Activated B cell treated with CpG ODN at 0.5 μM for 24 hours (primary cell): ENCODE results near the gene DTD1. TPM values are rescaled to one million over a fixed set of nuclear protein-coding genes. Genes with fewer than 3 reads are reported as not detected.
A peak's percentile ranks its signal among the peaks of the same experiment; 100 is the strongest.

ENCODE experiments used
- ATAC-seq: fragments of 200-7000 bp; cut with Tn5 transposase; one replicate; pipeline ENCODE4 v1.10.0; 2021; ENCODE audit warnings: low read depth, mild to moderate bottlenecking, moderate library complexity
- CTCF ChIA-PET: fragments of 350-600 bp; sonication (Branson Sonifier 250); formaldehyde crosslinking; loops from one replicate; lab custom pipeline; 2021; ENCODE audit warnings: antibody characterized with exemption; lab: Charles Lee
- POLR2A ChIA-PET: fragments of 350-600 bp; sonication (Branson Sonifier 250); formaldehyde crosslinking; loops from one replicate; lab custom pipeline; 2021; ENCODE audit warnings: antibody characterized with exemption; lab: Charles Lee
- DNase-seq: peaks from one replicate; pipeline ENCODE4 v3.0.0; 2022
- H3K27ac Mint-ChIP-seq: one replicate; pipeline ENCODE4 v1.8.0; 2020; ENCODE audit warnings: mixed read lengths
- H3K27me3 Mint-ChIP-seq: one replicate; pipeline ENCODE4 v1.8.0; 2021; ENCODE audit warnings: mixed read lengths
- H3K36me3 Mint-ChIP-seq: one replicate; pipeline ENCODE4 v1.8.0; 2021; ENCODE audit warnings: low read depth, mixed read lengths
- H3K4me1 Mint-ChIP-seq: one replicate; pipeline ENCODE4 v1.8.0; 2021; ENCODE audit warnings: mixed read lengths
- H3K4me3 Mint-ChIP-seq: one replicate; pipeline ENCODE4 v1.8.0; 2020; ENCODE audit warnings: mild to moderate bottlenecking, mixed read lengths
- H3K9me3 Mint-ChIP-seq: one replicate; pipeline ENCODE4 v1.8.0; 2020; ENCODE audit warnings: mixed read lengths
- CTCF ChIP-seq: fragments of 200-600 bp; IDR thresholded peaks from one replicate; pipeline ENCODE4 v1.8.0; 2022; ENCODE audit warnings: antibody characterized with exemption, mild to moderate bottlenecking
- intact Hi-C: fragments of 100-400 bp; cut with micrococcal nuclease; formaldehyde crosslinking; loops from one replicate; pipeline ENCODE4 v1.15.1; 2024
- total RNA-seq: library from RNA; stranded (reverse); gene quantifications from 2 replicates; pipeline ENCODE4 v1.2.3, GENCODE V29; 2022

The DTD1 gene
- total RNA-seq, 1 donor from 2014 or later = 27.5 TPM

GRCh38 chr20:18588574-18588933 lies 700 bp downstream of the DTD1 start:
- Mint-ChIP-seq H3K4me3 (peak overlapping the region; percentile 90), H3K27me3 (peaks cover 7% of the 10 kb centered on the region), H3K36me3 (peaks cover 6% of the 10 kb centered on the region), H3K27ac (peak overlapping the region; percentile 90), H3K9me3 (no peaks in the 10 kb centered on the region), H3K4me1 (peaks cover 24% of the 10 kb centered on the region)
- ChIA-PET CTCF (no interaction called here), POLR2A (interaction anchor here (0.5 to 3.0 kb wide), 4 partner anchors 21 to 170 kb away, joined by 3 to 15 read pairs (median 6); partner anchors contain the start of genes DZANK1, POLR3F, SEC23B and SMIM26)
- no peak for ATAC-seq
- peak; percentile 18 for DNase-seq
- intact Hi-C loops = loop anchor here (5.0 to 10.0 kb wide), 4 partner anchors 139 to 1426 kb away; partner anchors contain the start of genes KAT14, NAA20, PET117 and RRBP1
- TF ChIP-seq CTCF = no peak

GRCh38 chr20:18589941-18590674 lies 2.3 kb downstream of the DTD1 start:
- intact Hi-C loops = loop anchor here (5.0 to 10.0 kb wide), 4 partner anchors 137 to 1425 kb away; partner anchors contain the start of genes KAT14, NAA20, PET117 and RRBP1
- Mint-ChIP-seq H3K27me3 (no peaks in the 10 kb centered on the region), H3K36me3 (peaks cover 14% of the 10 kb centered on the region), H3K27ac (peak overlapping the region; percentile 53), H3K9me3 (no peaks in the 10 kb centered on the region), H3K4me3 (peak overlapping the region; percentile 17), H3K4me1 (peaks cover 24% of the 10 kb centered on the region)
- ChIA-PET CTCF (no interaction called here), POLR2A (interaction anchor here (1.0 to 3.0 kb wide), 3 partner anchors 23 to 203 kb away, joined by 3 to 15 read pairs (median 4); partner anchors contain the start of gene SEC23B)
- DNase-seq (no peak), ATAC-seq (no peak)
- no peak for TF ChIP-seq CTCF

DNA sequence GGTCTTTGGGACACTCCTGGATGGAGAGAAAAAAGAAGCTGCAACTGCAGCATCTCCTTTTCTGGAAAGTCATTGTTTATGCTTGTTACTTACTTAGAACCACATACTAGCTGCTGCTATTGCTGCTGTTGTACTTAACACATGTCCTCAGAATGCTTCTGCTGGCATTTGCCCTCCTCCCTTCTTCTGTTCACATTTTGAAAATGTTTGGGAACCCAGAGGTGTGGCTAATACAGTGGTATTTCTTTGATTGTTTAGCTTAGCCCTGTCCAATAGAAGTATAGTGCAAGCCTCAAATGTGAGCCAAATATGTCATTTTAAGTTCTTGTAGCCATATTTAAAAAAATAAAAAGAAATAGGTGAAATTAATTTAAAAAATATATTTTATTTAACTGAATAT lies 8.4 kb downstream of the DTD1 start:
- POLR2A ChIA-PET = no interaction called here
- H3K36me3 Mint-ChIP-seq = peaks cover 43% of the 10 kb centered on the region
- H3K4me1 Mint-ChIP-seq = no peaks in the 10 kb centered on the region
- ATAC-seq = no peak
- no peak for DNase-seq
- H3K4me3 Mint-ChIP-seq = no peak overlapping the region
- CTCF ChIA-PET = no interaction called here
- no peaks in the 10 kb centered on the region for H3K27me3 Mint-ChIP-seq
- no peak overlapping the region for H3K27ac Mint-ChIP-seq
- intact Hi-C loops = no loop called here
- H3K9me3 Mint-ChIP-seq = no peaks in the 10 kb centered on the region
- no peak for TF ChIP-seq CTCF

DNA sequence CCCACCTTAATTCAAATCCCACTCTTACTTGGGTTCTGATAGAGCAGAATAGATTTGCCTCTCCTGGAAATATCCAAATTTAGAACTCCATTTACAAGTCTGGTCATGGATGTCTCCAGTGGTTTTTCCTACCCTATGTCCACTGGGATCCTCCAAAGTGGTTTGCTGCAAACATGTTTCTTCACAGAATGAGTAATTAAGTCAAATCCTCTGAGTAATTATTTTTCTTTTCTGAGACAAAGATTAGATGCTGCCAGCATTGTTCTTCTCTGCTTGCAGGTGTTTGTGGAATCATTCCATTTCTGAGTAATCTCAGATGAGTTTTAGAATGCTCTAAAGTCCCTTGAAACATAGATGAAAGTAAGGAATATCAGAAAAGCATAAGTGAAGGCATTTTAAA lies 21.9 kb downstream of the DTD1 start:
- no peaks in the 10 kb centered on the region for H3K27me3 Mint-ChIP-seq
- H3K36me3 Mint-ChIP-seq = peaks cover 26% of the 10 kb centered on the region
- no peaks in the 10 kb centered on the region for H3K4me1 Mint-ChIP-seq
- DNase-seq (no peak), ATAC-seq (no peak)
- H3K9me3 Mint-ChIP-seq = no peaks in the 10 kb centered on the region
- TF ChIP-seq CTCF = no peak
- ChIA-PET POLR2A (no interaction called here), CTCF (no interaction called here)
- no peak overlapping the region for H3K27ac Mint-ChIP-seq
- intact Hi-C loops = no loop called here
- H3K4me3 Mint-ChIP-seq = no peak overlapping the region

GRCh38 chr20:18611492-18611891 lies 23.6 kb downstream of the DTD1 start:
- Mint-ChIP-seq H3K27ac (no peak overlapping the region), H3K36me3 (peaks cover 27% of the 10 kb centered on the region), H3K4me3 (no peak overlapping the region), H3K9me3 (no peaks in the 10 kb centered on the region), H3K4me1 (no peaks in the 10 kb centered on the region), H3K27me3 (no peaks in the 10 kb centered on the region)
- POLR2A ChIA-PET = no interaction called here
- ATAC-seq (no peak), DNase-seq (no peak)
- intact Hi-C loops = no loop called here
- TF ChIP-seq CTCF = no peak
- CTCF ChIA-PET = no interaction called here
